Measurements from ENCODE around the gene ABCC1.
"Not testable (repeated sequence)": the region's sequence is repeated elsewhere in the genome, so short reads cannot be mapped to it uniquely, and the experiment has no call there.

The ABCC1 gene

DNA sequence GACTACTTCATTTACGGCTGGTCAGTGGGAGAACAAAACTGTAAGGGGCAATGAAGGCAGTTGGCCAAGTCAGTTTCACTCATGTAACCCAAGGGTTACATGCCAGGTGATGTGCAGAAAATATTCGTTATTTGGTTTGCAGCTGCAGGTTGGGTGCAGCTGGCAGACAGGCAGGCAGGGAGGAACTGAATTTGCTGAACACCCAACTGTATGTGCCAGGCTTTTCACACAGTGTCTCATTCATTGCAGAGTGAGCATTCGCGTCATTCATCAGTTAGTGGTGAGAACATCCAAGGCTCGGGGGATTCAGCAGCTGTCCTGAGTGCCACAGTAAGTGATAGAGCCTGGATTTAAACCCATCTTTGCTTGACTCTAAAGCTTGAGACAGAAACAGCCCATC, 214.2 kb downstream of the ABCC1 start:
- no peak for ATAC-seq

DNA sequence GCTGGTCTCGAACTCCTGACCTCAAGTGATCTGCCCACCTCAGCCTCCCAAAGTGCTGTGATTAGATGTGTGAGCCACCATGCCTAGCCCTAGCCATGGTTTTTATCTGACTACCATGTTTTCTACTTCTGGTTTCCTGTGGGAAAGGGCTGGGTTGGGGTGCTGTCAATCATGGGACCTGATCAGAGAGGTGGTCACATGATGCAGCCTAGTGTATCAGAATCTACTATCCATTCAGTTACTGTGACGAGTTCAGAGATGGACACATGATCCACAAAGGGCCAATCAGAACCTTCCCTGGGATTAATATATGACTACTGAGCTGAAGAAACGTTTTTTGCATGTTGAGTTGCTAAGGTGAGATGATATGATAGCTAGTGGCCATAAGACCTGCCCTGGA, 214.8 kb downstream of the ABCC1 start:
- ATAC-seq, result no peak

DNA sequence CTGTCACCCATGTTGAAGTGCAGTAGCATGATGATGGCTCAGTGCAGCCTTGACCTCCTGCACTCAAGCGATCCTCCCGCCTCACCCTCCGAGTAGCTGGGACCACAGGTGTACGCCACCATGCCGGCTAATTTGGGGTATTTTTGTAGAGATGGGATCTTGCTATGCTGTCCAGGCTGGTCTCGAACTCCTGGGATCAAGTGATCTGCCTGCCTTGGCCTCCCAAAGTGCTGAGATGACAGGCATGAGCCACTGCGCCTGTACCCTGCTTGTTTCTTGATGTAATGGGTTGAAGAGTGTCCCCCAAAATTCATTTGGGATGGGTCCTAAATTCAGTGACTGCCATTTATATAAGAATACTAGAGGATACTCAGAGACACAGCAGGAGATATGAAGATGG, 216.7 kb downstream of the ABCC1 start:
- ATAC-seq, result no peak

DNA sequence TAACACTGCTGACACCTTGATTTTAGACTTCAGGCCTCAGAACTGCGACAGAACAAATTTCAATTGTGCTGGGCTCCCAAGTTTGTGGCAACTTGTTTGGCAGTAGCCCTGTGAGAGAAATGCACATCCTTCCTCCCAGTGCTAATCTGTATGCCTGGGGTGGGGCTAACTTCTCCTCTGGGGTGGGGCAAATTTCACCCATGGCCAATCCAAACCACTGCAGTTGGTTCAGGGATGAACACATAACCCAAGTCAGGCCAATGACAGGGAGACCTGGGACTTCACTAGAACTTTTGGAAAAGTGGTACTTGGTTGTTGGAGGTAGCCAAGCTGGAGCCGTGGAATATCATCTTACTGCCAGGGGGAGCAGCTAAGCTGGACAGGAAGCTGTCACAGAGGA, 217.5 kb downstream of the ABCC1 start:
- ATAC-seq, result no peak

DNA sequence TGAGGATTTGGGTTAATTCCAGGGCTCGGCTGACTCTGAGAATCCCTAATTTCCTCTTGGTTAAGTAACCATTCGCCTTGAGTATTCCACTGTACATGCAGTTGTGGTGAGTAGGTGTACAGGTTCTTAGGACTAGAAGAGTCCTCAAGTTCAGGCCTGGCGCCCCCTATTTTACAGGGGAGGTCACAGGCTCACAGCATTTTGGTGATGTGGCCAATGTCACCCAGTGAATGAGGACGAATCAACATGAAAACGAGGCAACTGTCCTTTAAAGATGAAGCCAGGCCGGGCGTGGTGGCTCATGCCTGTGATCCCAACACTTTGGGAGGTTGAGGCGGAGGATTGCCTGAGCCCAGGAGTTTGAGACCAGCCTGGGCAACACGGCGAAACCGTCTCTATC, 218.5 kb downstream of the ABCC1 start:
- no peak for ATAC-seq

DNA sequence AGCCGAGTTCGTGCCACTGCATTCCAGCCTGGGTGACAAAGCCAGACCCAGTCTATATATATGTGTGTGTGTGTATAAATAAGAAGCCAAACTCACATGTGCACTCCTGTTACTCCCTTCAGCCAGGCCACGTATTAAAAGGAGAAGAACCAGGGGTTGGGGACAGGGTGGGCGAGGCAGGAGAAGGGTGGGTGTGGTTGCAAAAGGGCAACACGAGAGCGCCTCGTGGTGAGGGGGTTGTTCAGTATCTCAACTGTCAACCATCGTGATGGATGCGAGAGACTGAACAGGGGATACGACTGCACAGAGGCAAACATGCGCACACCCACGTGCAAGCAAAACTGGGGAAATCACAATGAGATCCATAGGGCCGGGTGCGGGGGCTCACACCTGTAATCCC, 219.0 kb downstream of the ABCC1 start:
- no peak for ATAC-seq

DNA sequence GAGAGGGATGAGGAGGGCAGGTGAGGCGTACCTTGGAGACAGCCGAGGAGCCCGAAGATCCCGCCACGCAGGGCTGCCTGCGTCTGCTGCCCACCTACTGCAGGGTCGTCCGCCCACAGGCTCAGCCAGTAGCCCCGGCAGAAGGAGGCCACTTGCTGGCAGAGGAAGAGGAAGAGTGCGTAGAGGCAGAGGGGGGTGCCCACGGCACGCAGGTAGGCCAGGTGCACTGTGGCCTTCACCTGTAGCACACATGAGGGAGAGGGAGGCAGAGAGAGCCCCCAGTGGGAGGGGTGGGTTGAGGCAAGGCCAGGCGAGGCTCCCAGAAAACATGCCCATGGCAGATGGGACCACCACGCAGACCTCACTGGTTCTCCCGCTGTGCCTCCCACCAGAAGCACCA, 220.2 kb downstream of the ABCC1 start:
- ATAC-seq, result no peak

DNA sequence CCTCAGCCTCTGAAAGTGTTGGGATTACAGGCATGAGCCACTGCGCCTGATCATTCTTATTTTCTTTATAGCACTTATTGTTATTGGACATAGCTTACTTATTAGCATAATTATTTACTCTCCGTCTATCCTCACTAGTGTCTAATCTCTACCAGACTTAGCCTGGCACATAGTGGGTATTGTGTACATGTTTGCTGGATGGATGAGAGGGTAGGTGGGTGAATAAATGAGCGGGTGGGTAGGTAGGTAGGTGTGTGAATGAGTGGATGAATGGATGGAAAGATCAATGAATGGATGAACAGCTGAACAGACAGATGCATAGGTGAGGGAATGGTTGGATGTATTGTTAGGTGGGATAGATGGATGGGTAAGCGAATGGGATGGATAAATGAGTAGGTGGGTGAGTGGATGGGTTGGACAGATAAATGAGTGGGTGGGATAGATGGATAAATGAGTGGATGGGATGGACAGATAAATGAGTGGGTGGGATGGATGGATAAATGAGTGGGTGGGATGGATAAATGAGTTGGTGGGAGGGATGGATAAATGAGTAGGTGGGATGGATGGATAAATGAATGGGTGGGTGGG, 222.0 kb downstream of the ABCC1 start:
- ATAC-seq, result no peak

DNA sequence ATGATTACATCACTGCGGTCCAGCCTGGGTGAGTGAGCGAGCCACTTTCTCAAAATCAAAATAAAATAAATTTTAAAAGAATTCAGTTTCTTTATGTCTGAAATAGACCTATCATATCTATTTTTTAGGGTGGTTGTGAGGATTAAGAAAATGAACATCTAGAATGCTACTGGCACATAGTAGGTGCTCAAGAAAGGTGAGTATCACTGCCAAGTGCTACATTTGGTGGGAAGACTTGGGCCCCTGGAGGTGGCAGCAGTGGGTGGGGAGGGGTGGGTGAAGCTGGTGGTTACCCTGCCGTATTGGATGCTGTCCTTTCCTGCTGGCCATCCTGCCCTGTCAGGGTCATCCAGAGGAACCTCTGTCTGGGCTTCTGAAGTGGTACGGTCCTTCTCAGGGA, 223.6 kb downstream of the ABCC1 start:
- no peak for ATAC-seq

DNA sequence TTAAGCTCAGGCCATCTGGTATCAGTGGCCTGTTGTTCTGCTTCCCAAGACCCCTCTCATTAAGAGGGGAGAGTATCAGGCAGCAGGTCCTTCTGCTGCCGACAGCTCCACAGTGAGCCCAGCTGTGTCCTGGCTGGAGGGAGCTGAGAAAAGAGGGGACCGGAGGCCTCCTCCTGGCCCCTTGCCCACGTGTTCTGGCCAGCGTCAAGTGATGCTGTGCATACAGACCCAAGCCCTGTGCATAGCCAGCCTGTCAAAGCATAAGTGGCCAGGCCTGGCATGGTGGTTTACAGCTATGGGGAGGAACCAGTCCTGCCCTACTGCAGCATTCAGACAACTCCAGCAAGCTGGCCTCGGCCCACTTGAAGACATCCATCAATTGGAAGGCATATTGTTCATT, 225.9 kb downstream of the ABCC1 start:
- no peak for ATAC-seq

DNA sequence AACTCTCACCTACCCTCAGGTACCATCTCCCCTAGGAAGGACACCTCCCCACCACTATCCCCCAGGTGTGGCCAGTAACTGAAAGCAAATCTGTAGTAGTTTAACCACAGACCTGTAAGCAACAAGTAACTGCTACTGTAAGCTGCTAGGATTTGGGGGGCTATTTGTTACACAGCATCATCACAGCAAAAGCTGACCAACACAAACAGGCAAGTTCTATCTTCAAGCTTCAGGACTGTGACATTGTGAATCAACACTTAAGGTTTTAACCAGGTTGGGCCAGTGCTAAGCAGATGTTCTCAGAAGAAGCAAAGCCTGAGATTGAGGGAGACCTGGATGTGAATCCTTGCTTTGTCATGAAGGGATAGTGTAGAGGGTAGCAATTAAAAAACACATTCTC, 226.9 kb downstream of the ABCC1 start:
- ATAC-seq, result no peak

DNA sequence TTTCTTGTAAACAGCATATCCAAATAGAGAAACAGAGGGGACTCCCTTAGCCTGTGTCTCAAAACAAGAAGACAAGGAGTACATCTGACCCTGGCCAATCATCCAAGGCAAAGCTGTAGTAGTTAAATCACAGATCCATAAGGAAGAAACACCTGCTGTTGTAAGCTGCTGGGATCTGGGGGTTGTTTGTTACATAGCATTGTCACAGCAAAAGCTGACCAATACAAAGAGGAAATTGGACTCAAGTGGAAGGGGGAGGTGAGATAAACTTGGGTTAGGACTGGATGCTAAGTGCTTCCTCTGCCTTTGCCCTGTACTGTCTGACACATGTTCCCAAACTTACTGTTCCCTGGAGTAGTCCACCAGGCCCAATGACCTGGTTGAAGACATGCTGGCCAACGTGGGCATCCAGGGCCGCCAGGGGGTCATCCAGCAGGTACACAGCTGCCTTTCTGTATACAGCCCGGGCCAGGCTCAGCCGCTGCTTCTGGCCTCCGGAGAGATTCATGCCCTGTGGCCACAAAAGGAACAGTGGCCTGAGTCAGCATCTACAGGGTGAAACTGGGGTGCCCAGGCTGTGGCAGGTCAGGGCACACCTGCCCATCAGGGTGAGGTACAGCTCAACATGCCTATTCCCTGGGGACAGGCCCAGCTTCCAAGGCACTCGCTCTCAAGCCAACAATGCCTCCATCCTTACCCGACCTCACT, 229.2 kb downstream of the ABCC1 start:
- no peak for ATAC-seq

DNA sequence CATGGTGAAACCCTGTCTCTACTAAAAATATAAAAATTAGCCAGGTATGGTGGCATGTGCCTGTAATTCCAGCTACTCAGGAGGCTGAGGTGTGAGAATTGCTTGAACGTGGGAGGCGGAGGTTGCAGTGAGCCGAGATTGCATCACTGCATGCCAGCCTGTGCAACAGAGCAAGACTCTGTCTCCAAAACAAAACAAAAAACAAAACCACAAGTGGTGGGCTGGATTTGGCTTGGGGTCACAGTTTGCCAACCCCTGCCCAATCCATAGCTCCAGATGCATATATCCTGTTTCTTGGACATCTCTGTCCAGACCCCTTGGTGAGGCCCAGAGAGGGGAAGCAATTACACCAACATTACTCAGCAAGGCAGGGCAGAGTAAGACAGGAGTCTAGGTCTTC, 232.3 kb downstream of the ABCC1 start:
- ATAC-seq, result not testable (repeated sequence)

DNA sequence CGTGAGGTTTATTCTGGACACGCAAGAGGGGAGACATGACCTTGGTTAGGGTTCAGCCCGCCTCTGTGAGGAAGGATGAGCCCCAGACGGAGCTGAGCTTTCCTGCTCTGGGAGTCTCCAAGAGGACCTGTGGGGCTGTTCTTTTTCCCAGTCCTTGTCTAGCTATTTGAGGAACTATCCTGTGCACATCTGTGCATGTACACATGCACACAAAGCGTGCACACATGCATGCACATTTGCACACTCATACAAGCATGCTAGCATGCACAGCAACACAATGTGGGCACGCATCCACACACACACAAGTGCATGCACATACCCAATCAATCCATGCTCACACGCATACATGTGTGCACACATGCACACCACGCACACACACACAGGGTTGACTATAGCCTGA, 233.5 kb downstream of the ABCC1 start:
- no peak for ATAC-seq

DNA sequence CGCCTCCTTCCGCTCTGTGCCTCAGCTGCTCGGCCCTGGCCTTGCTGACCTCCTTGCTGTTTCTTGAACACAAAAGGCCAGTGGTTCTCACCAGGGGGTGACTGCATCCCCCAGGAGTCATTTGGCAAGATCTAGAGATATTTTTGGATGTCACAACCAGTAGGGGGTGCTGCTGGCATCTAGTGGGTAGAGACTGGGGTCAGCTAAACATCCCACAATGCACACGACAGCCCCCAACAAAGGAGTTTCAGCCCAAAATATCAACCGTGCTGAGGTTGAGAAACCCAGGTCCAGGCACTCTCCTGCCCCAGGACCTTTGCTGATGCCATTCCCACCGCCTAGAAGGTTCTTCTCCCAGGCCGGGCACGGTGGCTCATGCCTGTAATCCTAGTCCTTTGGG, 234.1 kb downstream of the ABCC1 start:
- no peak for ATAC-seq

DNA sequence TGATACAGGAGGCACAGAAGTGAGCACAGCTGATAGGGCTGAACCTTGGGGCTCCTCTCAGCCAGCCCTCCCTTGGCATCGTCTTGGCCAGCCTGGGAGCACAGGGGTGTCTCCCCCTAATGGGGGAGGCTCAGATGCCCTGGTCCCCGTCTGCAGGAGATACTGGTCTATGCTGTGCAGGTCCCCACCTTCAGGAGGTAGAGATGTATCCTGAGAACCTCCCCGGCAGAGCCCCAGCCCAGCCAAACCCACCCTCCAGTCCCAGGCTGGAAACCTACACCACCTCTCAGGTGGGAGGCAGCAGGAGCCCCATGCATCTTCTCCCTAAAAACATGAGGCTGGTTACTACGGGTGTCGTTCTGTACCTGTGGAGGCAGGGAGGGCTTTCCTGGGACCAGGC, 235.2 kb downstream of the ABCC1 start:
- no peak for ATAC-seq

DNA sequence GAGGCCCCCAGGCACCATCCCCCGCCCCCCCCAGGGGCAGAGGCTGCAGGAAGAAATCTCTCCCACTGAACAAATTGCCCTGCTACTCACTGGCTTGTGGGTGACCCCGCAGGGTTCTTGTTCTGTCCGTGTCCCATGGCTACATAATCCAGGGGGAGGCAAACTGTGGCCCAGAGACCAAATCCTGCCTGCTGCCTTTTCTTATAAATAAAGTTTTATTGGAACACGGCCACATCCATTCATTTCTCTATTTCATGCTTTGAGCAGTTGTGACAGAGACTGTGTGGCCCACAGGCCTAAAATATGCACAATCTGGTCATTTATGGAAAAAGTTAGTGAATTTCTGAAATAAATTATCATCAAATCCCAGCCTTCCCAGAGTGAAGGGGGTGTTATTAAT, 235.7 kb downstream of the ABCC1 start:
- no peak for ATAC-seq

DNA sequence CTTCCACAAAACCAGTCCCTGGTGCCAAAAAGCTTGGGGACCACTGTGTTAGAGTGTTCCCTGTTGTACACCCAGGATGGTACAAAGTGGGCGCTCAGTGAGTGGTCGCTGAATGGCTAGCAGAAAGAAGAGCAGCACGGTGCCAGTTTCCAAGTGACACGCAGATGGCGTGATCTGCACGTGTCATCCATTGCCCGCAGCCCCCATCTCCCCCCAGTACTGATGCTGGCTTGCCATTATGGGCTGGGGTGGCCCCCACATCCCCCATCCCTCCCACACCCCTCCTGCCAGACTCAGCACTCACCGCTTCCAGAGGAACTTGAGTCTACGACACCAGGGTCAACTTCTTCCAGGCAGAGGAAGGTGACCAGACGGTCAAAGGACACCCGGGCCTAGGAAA, 237.4 kb downstream of the ABCC1 start:
- no peak for ATAC-seq

DNA sequence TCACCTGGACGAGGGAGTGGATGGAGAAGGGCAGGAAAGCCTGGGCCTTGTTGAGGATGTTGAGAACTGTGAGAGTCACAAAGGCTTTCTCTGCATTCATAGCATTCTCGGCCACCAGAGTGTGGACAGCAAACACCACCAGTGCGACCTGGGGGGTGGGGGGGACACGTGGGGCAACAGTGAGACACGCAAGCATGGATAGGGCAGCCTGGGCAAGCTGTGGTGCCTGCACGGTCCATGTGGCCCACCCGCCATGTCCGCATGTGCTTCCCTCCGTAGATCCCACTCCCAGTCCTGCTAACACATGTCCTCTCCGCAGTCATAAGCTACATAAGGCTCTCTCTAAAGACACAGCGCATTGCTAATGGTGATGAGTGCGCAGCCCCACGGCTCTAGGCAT, 239.4 kb downstream of the ABCC1 start:
- ATAC-seq, result no peak

DNA sequence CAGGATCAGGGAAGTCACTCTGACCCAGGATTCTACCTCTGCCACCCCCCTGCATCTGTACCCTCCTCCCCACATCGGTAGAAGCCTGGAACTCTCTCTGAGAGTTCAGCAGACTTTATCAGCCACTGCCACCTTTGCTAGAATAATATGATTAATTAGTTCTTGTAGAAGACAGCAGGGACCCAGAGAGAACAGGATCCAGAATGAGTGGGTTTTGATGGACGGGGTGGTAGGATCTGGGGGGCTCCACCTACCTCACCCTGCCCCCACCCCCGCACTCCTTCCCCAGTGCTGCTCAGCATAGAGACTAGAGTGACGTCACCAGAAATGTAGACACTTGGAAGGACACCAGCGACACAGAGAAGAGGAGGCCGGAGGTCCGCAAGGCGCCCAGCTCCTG, 240.4 kb downstream of the ABCC1 start:
- no peak for ATAC-seq

DNA sequence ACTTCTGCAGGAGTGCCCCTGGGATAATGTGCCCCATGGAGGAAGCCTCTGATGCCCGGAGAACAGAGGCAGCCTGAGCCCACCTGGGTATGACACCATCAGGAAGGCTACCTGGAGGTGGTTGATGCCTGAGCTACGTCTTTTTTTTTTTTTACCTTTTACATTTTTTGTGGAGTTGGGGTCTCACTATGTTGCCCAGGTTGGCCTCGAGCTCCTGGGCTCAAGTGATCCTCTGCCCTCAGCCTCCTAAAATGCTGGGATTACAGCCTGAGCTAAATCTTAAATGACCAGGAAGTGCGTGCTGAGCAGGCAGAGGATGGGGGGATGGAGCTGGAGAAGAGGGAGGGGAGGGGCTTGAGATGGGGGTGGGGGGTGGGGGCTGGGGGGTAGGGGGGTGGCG, 241.1 kb downstream of the ABCC1 start:
- ATAC-seq, result no peak

DNA sequence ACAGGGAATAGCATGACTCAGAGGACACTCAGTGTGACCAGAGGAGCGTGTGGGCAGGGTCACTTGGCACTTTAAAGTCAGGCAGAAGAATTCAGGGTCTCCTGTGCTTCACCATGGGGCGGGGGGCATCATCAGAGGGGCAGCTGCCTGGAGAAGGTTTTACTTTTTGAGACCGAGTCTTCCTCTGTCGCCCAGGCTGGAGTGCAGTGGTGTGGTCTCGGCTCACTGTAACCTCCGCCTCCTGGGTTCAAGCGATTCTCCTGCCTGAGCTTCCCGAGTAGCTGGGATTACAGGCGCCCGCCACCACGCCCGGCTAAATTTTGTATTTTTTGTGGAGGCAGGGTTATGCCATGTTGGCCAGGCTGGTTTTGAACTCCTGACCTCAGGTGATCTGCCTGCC, 241.6 kb downstream of the ABCC1 start:
- not testable (repeated sequence) for ATAC-seq

DNA sequence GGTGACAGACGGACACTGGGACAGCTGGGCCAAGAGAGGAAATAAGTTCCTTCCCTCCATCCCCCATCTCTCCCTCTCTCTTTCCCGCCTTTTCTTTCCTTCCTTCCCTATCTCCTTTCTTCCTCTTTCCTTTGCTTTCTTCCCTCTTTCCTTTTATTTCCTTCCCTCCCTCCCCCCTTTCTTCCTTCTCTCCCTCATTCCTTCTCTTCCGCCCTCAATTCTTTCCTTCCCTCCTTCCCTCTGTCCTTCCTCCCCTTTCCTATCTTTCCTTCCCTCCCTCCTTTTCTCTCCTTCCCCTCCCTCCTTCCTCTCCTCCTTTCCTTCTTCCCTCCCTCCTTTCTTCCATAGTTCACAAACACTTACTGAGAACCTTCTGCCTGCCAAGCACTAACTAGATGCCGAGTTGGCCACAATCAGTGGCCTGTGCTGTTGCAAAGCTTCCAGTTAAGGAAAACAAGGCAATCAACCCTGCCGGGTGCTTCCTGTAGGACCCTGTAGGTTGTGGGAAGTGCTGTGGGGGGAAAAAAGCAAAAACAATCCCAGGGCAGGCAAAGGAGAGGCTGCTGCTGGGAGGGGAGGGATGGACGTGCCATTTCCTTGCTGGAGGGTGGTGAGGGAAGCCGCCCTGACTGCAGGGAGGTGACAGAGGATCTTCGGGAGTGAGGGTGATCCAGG, 242.2 kb downstream of the ABCC1 start:
- no peak for ATAC-seq
